HG03045 (cell line): Measurements from ENCODE around the gene ANO9.
"Not testable (repeated sequence)": the region's sequence is repeated elsewhere in the genome, so short reads cannot be mapped to it uniquely, and the experiment has no call there.

ENCODE experiments used
- ATAC-seq: cut with Tn5 transposase; IDR thresholded peaks from one replicate; pipeline ENCODE4 v1.9.1; 2021; ENCODE audit warnings: mild to moderate bottlenecking, moderate library complexity; ENCODE audit not compliant: unreplicated experiment

The ANO9 gene

GRCh38 chr11:389369-389768 lies 52.4 kb downstream of the ANO9 start:
- ATAC-seq: not testable (repeated sequence)

GRCh38 chr11:387193-387793 lies 54.5 kb downstream of the ANO9 start:
- no peak for ATAC-seq

GRCh38 chr11:386483-386882 lies 55.3 kb downstream of the ANO9 start:
- no peak for ATAC-seq

- ATAC-seq: no peak
Observed at GRCh38 chr11:385594-386351, 56.0 kb downstream of the ANO9 start.

GRCh38 chr11:384511-384910 lies 57.3 kb downstream of the ANO9 start:
- ATAC-seq: no peak

- no peak for ATAC-seq
Observed at GRCh38 chr11:383431-383830, 58.4 kb downstream of the ANO9 start.

GRCh38 chr11:382081-382629 lies 59.7 kb downstream of the ANO9 start:
- no peak for ATAC-seq

GRCh38 chr11:381501-382072 lies 60.2 kb downstream of the ANO9 start:
- ATAC-seq: no peak

- ATAC-seq: no peak
Observed at GRCh38 chr11:380996-381395, 60.8 kb downstream of the ANO9 start.

GRCh38 chr11:380491-380890 lies 61.3 kb downstream of the ANO9 start:
- no peak for ATAC-seq

- no peak for ATAC-seq
Observed at GRCh38 chr11:380095-380480, 61.7 kb downstream of the ANO9 start.

- ATAC-seq: no peak
Observed at GRCh38 chr11:379205-380094, 62.4 kb downstream of the ANO9 start.

- ATAC-seq: no peak
Observed at GRCh38 chr11:377883-378500, 63.8 kb downstream of the ANO9 start.

GRCh38 chr11:377174-377865 lies 64.5 kb downstream of the ANO9 start:
- ATAC-seq: no peak

GRCh38 chr11:376531-377173 lies 65.2 kb downstream of the ANO9 start:
- no peak for ATAC-seq

GRCh38 chr11:375065-376025 lies 66.5 kb downstream of the ANO9 start:
- ATAC-seq: no peak

- no peak for ATAC-seq
Observed at GRCh38 chr11:373716-374551, 67.9 kb downstream of the ANO9 start.
